Tibial nerve (tissue), 4 donors: Measurements from ENCODE around the gene TNS3.

ENCODE experiments used
- CTCF ChIP-seq, 5 experiments: fragments of 200-600 bp in 3 of 5; fragments of 450-650 bp in 2 of 5; sonication (generic) in 3 of 5; IDR thresholded peaks; one replicate each; pipeline ENCODE4 v1.5.1; 2016 to 2019; ENCODE audit warnings: antibody characterized with exemption in 5 of 5, mild to moderate bottlenecking in 3 of 5, moderate library complexity in 2 of 5
- EP300 ChIP-seq, 2 donors: sonication (generic); formaldehyde crosslinking; IDR thresholded peaks; one replicate each; pipeline ENCODE4 v1.6.1; 2017; ENCODE audit warnings: antibody characterized with exemption in 2 of 2, mild to moderate bottlenecking in 1 of 2

DNA sequence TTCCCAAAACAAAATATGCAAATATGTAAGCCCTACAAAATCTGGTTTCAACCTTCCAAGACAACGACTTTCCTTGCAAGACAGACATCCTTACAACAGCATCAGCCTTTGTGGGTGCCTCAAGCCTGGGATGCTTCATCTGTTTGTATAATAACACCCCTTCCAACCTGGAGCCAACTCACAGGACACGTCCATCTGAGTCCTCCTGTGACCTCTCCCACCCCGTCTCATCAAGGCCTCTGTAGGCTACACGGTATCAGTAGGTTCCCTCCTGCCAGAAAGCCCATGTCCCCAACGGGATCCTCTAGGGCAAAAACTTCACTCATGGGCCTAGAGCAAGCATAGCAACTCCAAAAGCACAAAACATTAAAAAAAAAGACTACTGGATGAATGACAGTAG lies 173.2 kb downstream of the TNS3 start:
- TF ChIP-seq CTCF (IDR thresholded peaks at IDR 0.05) (no peak), EP300 (IDR thresholded peaks at IDR 0.05) (no peak)
